ENCODE data around the gene MGMT. TPM values are rescaled to one million over a fixed set of nuclear protein-coding genes. Genes with fewer than 3 reads are reported as not detected.

The MGMT gene
- polyA plus RNA-seq, 1 donor from 2014 or later = 0.94 TPM

DNA sequence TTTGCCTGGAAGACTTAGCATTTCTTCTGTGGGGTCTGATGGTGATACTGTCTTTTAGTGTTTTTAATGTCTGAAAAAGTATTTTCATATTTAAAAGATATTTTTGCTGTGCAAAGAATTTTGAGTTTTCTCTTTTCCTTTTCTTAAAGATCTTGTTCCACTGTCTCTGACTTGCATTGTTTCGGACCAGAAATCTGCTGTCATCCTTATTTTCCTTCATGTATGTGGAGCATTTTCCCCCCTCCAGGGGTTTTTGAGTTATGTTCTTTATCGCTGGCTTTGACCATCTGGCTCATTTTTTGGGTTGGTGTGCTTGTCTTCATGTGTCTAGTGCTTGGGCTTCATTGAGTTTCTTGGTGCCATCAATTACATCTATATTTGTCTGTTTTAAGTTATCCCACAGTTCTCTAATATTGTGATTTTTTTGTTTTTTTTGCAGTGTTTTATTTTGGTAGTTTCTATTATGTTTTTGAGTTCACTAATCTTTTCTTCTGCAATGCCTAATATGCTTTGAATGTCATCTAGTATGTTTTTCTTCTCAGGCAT lies 119.9 kb downstream of the MGMT start:
- Histone ChIP-seq H3K27ac (ENCODE audit: low read length) (no peak overlapping the region), H3K79me2 (replicated peaks; ENCODE audit: insufficient read depth, low read length) (no peaks in the 10 kb centered on the region), H3K4me3 (ENCODE audit: low read length) (no peak overlapping the region), H3K27me3 (ENCODE audit: insufficient read depth, low read depth, low read length) (no peaks in the 10 kb centered on the region), H3K36me3 (ENCODE audit: insufficient read depth, low read length) (no peaks in the 10 kb centered on the region), H3F3A (ENCODE audit: insufficient read depth, low read length, poor library complexity, severe bottlenecking) (no peaks in the 10 kb centered on the region), H3K9me3 (ENCODE audit: low read length) (peaks cover 13% of the 10 kb centered on the region), H2AFZ (ENCODE audit: low read depth, low read length) (no peak overlapping the region), H3K9ac (ENCODE audit: low read length) (no peak overlapping the region), H4K20me1 (ENCODE audit: insufficient read depth) (no peaks in the 10 kb centered on the region), H3K4me2 (ENCODE audit: low read length) (no peak overlapping the region), H3K9me2 (ENCODE audit: insufficient read depth, low read length) (no peaks in the 10 kb centered on the region)
- TF ChIP-seq RAD21 (conservative IDR thresholded peaks at IDR 0.05) = no peak
- no peak for TF ChIP-seq EZH2 (IDR thresholded peaks at IDR 0.05; ENCODE audit: borderline replicate concordance, insufficient read depth, low read length, poor library complexity, severe bottlenecking)
- TF ChIP-seq TAF1 (IDR thresholded peaks at IDR 0.05; ENCODE audit: low read depth) = no peak
- TF ChIP-seq SMC3 (conservative IDR thresholded peaks at IDR 0.05; ENCODE audit: poor library complexity) = no peak
- TF ChIP-seq MXI1 (conservative IDR thresholded peaks at IDR 0.05; ENCODE audit: poor library complexity, severe bottlenecking) = no peak
- TF ChIP-seq EP300 (conservative IDR thresholded peaks at IDR 0.05; ENCODE audit: poor library complexity, severe bottlenecking) = no peak
- TF ChIP-seq, protein P1, sequence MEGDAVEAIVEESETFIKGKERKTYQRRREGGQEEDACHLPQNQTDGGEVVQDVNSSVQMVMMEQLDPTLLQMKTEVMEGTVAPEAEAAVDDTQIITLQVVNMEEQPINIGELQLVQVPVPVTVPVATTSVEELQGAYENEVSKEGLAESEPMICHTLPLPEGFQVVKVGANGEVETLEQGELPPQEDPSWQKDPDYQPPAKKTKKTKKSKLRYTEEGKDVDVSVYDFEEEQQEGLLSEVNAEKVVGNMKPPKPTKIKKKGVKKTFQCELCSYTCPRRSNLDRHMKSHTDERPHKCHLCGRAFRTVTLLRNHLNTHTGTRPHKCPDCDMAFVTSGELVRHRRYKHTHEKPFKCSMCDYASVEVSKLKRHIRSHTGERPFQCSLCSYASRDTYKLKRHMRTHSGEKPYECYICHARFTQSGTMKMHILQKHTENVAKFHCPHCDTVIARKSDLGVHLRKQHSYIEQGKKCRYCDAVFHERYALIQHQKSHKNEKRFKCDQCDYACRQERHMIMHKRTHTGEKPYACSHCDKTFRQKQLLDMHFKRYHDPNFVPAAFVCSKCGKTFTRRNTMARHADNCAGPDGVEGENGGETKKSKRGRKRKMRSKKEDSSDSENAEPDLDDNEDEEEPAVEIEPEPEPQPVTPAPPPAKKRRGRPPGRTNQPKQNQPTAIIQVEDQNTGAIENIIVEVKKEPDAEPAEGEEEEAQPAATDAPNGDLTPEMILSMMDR (IDR thresholded peaks at IDR 0.05; ENCODE audit: poor library complexity, severe bottlenecking) = no peak
- no peak for TF ChIP-seq POLR2AphosphoS5 (IDR thresholded peaks at IDR 0.05)

DNA sequence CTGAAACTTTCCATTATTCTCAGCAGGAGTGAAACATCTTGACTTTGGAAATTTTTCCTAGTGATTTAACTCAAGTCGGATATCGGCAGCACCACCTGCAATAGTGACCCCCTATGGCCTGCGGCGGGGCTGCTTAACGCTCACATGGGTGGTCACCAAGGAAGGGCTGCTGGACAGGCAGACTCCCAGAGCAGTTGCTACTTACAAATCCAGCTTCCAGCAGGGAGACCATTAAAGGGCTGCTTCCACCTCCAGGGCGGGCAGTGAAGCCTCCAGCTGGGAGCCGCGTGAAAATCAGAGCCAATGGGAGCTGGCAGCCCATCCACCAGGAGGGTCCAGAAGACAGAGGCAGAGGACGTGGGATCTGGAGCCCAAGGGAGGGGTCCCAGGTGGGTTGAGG lies 122.5 kb downstream of the MGMT start:
- Histone ChIP-seq H3K9me2 (ENCODE audit: insufficient read depth, low read length) (no peaks in the 10 kb centered on the region), H3K27me3 (ENCODE audit: insufficient read depth, low read depth, low read length) (no peaks in the 10 kb centered on the region), H4K20me1 (ENCODE audit: insufficient read depth) (no peaks in the 10 kb centered on the region), H3K9ac (ENCODE audit: low read length) (no peak overlapping the region), H2AFZ (ENCODE audit: low read depth, low read length) (no peak overlapping the region), H3K79me2 (replicated peaks; ENCODE audit: insufficient read depth, low read length) (no peaks in the 10 kb centered on the region), H3K4me2 (ENCODE audit: low read length) (no peak overlapping the region), H3K4me3 (ENCODE audit: low read length) (no peak overlapping the region), H3K27ac (ENCODE audit: low read length) (no peak overlapping the region), H3K9me3 (ENCODE audit: low read length) (peaks cover 13% of the 10 kb centered on the region), H3F3A (ENCODE audit: insufficient read depth, low read length, poor library complexity, severe bottlenecking) (no peaks in the 10 kb centered on the region), H3K36me3 (ENCODE audit: insufficient read depth, low read length) (no peaks in the 10 kb centered on the region)
- TF ChIP-seq TAF1 (IDR thresholded peaks at IDR 0.05; ENCODE audit: low read depth) (no peak), MXI1 (conservative IDR thresholded peaks at IDR 0.05; ENCODE audit: poor library complexity, severe bottlenecking) (no peak), SMC3 (conservative IDR thresholded peaks at IDR 0.05; ENCODE audit: poor library complexity) (no peak), EP300 (conservative IDR thresholded peaks at IDR 0.05; ENCODE audit: poor library complexity, severe bottlenecking) (no peak), EZH2 (IDR thresholded peaks at IDR 0.05; ENCODE audit: borderline replicate concordance, insufficient read depth, low read length, poor library complexity, severe bottlenecking) (no peak), RAD21 (conservative IDR thresholded peaks at IDR 0.05) (no peak), POLR2AphosphoS5 (IDR thresholded peaks at IDR 0.05) (no peak)
- TF ChIP-seq, protein P1 (IDR thresholded peaks at IDR 0.05; ENCODE audit: poor library complexity, severe bottlenecking) = no peak
- TF ChIP-seq, protein P2, sequence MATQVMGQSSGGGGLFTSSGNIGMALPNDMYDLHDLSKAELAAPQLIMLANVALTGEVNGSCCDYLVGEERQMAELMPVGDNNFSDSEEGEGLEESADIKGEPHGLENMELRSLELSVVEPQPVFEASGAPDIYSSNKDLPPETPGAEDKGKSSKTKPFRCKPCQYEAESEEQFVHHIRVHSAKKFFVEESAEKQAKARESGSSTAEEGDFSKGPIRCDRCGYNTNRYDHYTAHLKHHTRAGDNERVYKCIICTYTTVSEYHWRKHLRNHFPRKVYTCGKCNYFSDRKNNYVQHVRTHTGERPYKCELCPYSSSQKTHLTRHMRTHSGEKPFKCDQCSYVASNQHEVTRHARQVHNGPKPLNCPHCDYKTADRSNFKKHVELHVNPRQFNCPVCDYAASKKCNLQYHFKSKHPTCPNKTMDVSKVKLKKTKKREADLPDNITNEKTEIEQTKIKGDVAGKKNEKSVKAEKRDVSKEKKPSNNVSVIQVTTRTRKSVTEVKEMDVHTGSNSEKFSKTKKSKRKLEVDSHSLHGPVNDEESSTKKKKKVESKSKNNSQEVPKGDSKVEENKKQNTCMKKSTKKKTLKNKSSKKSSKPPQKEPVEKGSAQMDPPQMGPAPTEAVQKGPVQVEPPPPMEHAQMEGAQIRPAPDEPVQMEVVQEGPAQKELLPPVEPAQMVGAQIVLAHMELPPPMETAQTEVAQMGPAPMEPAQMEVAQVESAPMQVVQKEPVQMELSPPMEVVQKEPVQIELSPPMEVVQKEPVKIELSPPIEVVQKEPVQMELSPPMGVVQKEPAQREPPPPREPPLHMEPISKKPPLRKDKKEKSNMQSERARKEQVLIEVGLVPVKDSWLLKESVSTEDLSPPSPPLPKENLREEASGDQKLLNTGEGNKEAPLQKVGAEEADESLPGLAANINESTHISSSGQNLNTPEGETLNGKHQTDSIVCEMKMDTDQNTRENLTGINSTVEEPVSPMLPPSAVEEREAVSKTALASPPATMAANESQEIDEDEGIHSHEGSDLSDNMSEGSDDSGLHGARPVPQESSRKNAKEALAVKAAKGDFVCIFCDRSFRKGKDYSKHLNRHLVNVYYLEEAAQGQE (IDR thresholded peaks at IDR 0.05; ENCODE audit: borderline replicate concordance) = no peak

All from neural cell (in vitro differentiated cells).